Activated naive CD8-positive, alpha-beta T cell treated with anti-CD3 and anti-CD28 coated beads, Interleukin-2, amount 50 U/mL, for 24 hours (primary cell): ENCODE results near the gene MN1.

ENCODE experiments used
- ATAC-seq: fragments of 150-1000 bp; cut with Tn5 transposase; one replicate; pipeline ENCODE4 v1.10.0; 2021
- DNase-seq: peaks from one replicate; pipeline ENCODE4 v3.0.0; 2021
- H3K27ac Mint-ChIP-seq: one replicate; pipeline ENCODE4 v1.8.0; 2021; ENCODE audit warnings: mild to moderate bottlenecking, mixed read lengths
- H3K27me3 Mint-ChIP-seq: one replicate; pipeline ENCODE4 v1.8.0; 2021; ENCODE audit warnings: mixed read lengths
- H3K36me3 Mint-ChIP-seq: one replicate; pipeline ENCODE4 v1.8.0; 2021; ENCODE audit warnings: low read depth, mixed read lengths
- H3K4me1 Mint-ChIP-seq: one replicate; pipeline ENCODE4 v1.8.0; 2021; ENCODE audit warnings: mixed read lengths
- H3K4me3 Mint-ChIP-seq: one replicate; pipeline ENCODE4 v1.8.0; 2021; ENCODE audit warnings: mild to moderate bottlenecking, moderate library complexity, mixed read lengths
- H3K9me3 Mint-ChIP-seq: one replicate; pipeline ENCODE4 v1.8.0; 2021; ENCODE audit warnings: mixed read lengths

MN1 gene

GRCh38 chr22:27835446-27835845 is 33.9 kb upstream of the MN1 start:
- peaks cover 7% of the 10 kb centered on the region for H3K9me3 Mint-ChIP-seq
- H3K4me3 Mint-ChIP-seq = no peak overlapping the region
- peaks cover 9% of the 10 kb centered on the region for H3K4me1 Mint-ChIP-seq
- peaks cover 10% of the 10 kb centered on the region for H3K36me3 Mint-ChIP-seq
- H3K27ac Mint-ChIP-seq = no peak overlapping the region
- H3K27me3 Mint-ChIP-seq = no peaks in the 10 kb centered on the region
- no peak for ATAC-seq
- DNase-seq = no peak

GRCh38 chr22:27834364-27835185 is 33.0 kb upstream of the MN1 start:
- ATAC-seq (no peak), DNase-seq (no peak)
- Mint-ChIP-seq H3K27ac (no peak overlapping the region), H3K27me3 (no peaks in the 10 kb centered on the region), H3K36me3 (peaks cover 5% of the 10 kb centered on the region), H3K4me1 (peaks cover 9% of the 10 kb centered on the region), H3K4me3 (no peak overlapping the region), H3K9me3 (peaks cover 7% of the 10 kb centered on the region)

GRCh38 chr22:27833803-27834202 is 32.2 kb upstream of the MN1 start:
- Mint-ChIP-seq H3K27me3 (no peaks in the 10 kb centered on the region), H3K9me3 (peaks cover 7% of the 10 kb centered on the region), H3K4me3 (no peak overlapping the region), H3K4me1 (peaks cover 9% of the 10 kb centered on the region), H3K36me3 (peaks cover 3% of the 10 kb centered on the region), H3K27ac (no peak overlapping the region)
- DNase-seq (no peak), ATAC-seq (no peak)

GRCh38 chr22:27832606-27833005 is 31.1 kb upstream of the MN1 start:
- H3K36me3 Mint-ChIP-seq = no peaks in the 10 kb centered on the region
- H3K4me1 Mint-ChIP-seq = peaks cover 9% of the 10 kb centered on the region
- DNase-seq = no peak
- H3K4me3 Mint-ChIP-seq = no peak overlapping the region
- H3K9me3 Mint-ChIP-seq = peaks cover 1% of the 10 kb centered on the region
- no peaks in the 10 kb centered on the region for H3K27me3 Mint-ChIP-seq
- no peak overlapping the region for H3K27ac Mint-ChIP-seq
- no peak for ATAC-seq

GRCh38 chr22:27829620-27830019 is 28.1 kb upstream of the MN1 start:
- H3K36me3 Mint-ChIP-seq = peaks cover 5% of the 10 kb centered on the region
- no peak for ATAC-seq
- H3K4me1 Mint-ChIP-seq = peaks cover 9% of the 10 kb centered on the region
- no peak overlapping the region for H3K27ac Mint-ChIP-seq
- H3K27me3 Mint-ChIP-seq = no peaks in the 10 kb centered on the region
- H3K4me3 Mint-ChIP-seq = no peak overlapping the region
- no peaks in the 10 kb centered on the region for H3K9me3 Mint-ChIP-seq
- no peak for DNase-seq

- ATAC-seq (no peak), DNase-seq (no peak)
- Mint-ChIP-seq H3K9me3 (no peaks in the 10 kb centered on the region), H3K27ac (no peak overlapping the region), H3K4me3 (no peak overlapping the region), H3K4me1 (peaks cover 9% of the 10 kb centered on the region), H3K36me3 (peaks cover 5% of the 10 kb centered on the region), H3K27me3 (no peaks in the 10 kb centered on the region)
Observed at GRCh38 chr22:27827604-27828587, 26.3 kb upstream of the MN1 start.

DNA sequence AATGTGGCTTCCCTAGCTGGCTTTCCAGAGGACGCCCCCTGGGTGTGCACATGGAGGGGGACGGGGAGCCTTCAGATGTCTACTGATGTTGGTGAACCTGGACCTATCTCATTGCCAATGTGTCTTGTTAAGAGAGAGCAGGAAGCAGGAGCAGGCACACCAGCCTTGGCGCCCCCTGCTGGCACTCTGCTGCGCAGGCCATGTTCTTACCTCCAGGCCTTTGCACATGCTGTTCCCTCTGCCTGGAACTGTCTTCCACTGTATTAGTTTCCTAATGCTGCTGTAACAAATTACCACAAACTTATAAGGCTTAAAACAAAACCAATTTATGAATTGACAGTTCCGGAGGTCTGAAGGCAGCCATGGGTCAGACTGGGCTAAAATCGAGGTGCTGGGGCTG is 23.6 kb upstream of the MN1 start:
- H3K36me3 Mint-ChIP-seq = peaks cover 5% of the 10 kb centered on the region
- H3K4me1 Mint-ChIP-seq = no peaks in the 10 kb centered on the region
- H3K27me3 Mint-ChIP-seq = no peaks in the 10 kb centered on the region
- no peaks in the 10 kb centered on the region for H3K9me3 Mint-ChIP-seq
- DNase-seq (peak; percentile 30), ATAC-seq (no peak)
- no peak overlapping the region for H3K27ac Mint-ChIP-seq
- no peak overlapping the region for H3K4me3 Mint-ChIP-seq

- no peaks in the 10 kb centered on the region for H3K4me1 Mint-ChIP-seq
- no peak overlapping the region for H3K4me3 Mint-ChIP-seq
- no peaks in the 10 kb centered on the region for H3K27me3 Mint-ChIP-seq
- peaks cover 5% of the 10 kb centered on the region for H3K36me3 Mint-ChIP-seq
- H3K27ac Mint-ChIP-seq = no peak overlapping the region
- ATAC-seq = no peak
- no peaks in the 10 kb centered on the region for H3K9me3 Mint-ChIP-seq
- no peak for DNase-seq
Observed at GRCh38 chr22:27823221-27823620, 21.7 kb upstream of the MN1 start.

DNA sequence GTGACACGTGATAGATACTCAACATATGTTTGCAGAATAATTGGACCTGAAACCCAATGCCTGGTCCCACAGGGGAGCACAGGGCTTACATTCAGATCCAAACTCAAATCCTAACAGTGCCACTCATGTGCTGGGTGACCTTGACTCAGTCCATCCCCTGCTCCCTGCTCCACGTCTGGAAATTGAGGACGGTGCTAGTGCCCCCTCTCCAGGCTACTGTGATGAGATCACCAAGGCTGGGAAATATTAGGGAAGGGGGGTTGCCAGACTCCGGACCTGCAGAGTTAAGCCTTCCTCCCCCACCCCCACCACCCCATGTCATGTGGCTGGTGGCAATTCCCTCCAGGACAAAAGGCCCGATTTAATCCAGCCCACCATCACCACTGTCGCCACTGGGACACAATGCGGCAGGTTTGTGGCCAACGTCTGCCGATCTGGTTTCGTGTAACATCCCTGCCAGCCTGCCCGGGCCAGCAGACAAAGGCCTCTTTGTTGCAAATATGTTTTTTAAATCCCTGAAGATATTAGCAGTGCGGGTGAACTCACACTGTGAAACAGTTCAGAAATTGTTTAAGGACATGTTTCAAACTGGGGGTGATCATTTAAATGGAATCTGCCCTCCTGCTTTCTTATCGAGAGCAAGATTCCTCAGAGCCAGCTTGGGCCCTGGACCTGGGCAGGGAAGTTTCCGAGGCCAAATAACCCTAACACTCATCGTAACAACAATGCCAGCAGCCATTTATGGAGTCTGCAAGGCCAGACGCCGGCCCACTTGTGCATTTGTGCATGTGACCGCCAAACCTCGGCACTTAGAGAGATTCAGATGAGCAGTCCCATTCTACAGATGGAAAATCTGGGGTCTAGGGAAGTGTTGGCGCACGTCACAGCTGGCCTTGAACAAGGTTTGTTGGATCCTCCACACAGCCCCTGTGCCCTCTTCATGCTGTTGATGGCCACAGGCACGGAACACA is 19.6 kb upstream of the MN1 start:
- Mint-ChIP-seq H3K27me3 (no peaks in the 10 kb centered on the region), H3K4me1 (no peaks in the 10 kb centered on the region), H3K9me3 (no peaks in the 10 kb centered on the region), H3K36me3 (peaks cover 5% of the 10 kb centered on the region), H3K4me3 (no peak overlapping the region), H3K27ac (no peak overlapping the region)
- ATAC-seq (no peak), DNase-seq (no peak)

DNA sequence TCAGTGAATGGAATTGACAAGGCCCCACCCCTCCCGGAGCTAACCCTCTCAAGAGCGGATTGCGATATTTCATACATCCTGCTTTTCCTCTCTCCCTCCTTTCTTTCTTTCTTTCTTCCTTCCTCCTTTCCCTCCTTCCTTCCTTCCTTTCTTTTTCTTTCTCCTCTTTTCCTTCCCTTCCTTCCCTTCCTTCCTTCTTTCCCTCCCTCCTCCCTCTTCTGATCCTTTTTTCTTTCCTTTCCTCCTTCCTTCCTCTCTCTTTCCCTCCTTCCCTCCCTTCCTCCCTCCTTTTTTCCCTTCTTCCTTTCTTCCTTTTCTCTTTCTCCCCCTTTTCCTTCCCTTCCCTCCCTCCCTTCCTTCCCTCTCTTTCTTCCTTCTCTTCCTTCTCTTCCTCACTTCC is 15.0 kb upstream of the MN1 start:
- Mint-ChIP-seq H3K9me3 (no peaks in the 10 kb centered on the region), H3K27ac (no peak overlapping the region), H3K36me3 (no peaks in the 10 kb centered on the region), H3K27me3 (no peaks in the 10 kb centered on the region), H3K4me3 (no peak overlapping the region), H3K4me1 (no peaks in the 10 kb centered on the region)
- ATAC-seq = no peak
- no peak for DNase-seq

GRCh38 chr22:27815826-27816530 is 14.4 kb upstream of the MN1 start:
- Mint-ChIP-seq H3K27me3 (no peaks in the 10 kb centered on the region), H3K4me3 (no peak overlapping the region), H3K9me3 (no peaks in the 10 kb centered on the region), H3K27ac (no peak overlapping the region), H3K36me3 (no peaks in the 10 kb centered on the region), H3K4me1 (no peaks in the 10 kb centered on the region)
- ATAC-seq = no peak
- DNase-seq = no peak

GRCh38 chr22:27814993-27815392 is 13.4 kb upstream of the MN1 start:
- no peak for DNase-seq
- Mint-ChIP-seq H3K4me3 (no peak overlapping the region), H3K9me3 (no peaks in the 10 kb centered on the region), H3K27ac (no peak overlapping the region), H3K4me1 (no peaks in the 10 kb centered on the region), H3K27me3 (peaks cover 2% of the 10 kb centered on the region), H3K36me3 (no peaks in the 10 kb centered on the region)
- ATAC-seq = no peak

GRCh38 chr22:27811778-27812177 is 10.2 kb upstream of the MN1 start:
- Mint-ChIP-seq H3K4me3 (no peak overlapping the region), H3K9me3 (no peaks in the 10 kb centered on the region), H3K36me3 (no peaks in the 10 kb centered on the region), H3K27me3 (peaks cover 6% of the 10 kb centered on the region), H3K27ac (no peak overlapping the region), H3K4me1 (no peaks in the 10 kb centered on the region)
- no peak for ATAC-seq
- DNase-seq = no peak
